NCI-H2107 treated with DMSO at 0.1 percent for 48 hours (cell line): ENCODE data around the gene CRYBA1.
"Not testable (repeated sequence)": the region's sequence is repeated elsewhere in the genome, so short reads cannot be mapped to it uniquely, and the experiment has no call there.

Experiments
- DNase-seq: peaks from one replicate; lab custom pipeline; 2025; ENCODE audit not compliant: unreplicated experiment; lab: John Stamatoyannopoulos, UW

The CRYBA1 gene

DNA sequence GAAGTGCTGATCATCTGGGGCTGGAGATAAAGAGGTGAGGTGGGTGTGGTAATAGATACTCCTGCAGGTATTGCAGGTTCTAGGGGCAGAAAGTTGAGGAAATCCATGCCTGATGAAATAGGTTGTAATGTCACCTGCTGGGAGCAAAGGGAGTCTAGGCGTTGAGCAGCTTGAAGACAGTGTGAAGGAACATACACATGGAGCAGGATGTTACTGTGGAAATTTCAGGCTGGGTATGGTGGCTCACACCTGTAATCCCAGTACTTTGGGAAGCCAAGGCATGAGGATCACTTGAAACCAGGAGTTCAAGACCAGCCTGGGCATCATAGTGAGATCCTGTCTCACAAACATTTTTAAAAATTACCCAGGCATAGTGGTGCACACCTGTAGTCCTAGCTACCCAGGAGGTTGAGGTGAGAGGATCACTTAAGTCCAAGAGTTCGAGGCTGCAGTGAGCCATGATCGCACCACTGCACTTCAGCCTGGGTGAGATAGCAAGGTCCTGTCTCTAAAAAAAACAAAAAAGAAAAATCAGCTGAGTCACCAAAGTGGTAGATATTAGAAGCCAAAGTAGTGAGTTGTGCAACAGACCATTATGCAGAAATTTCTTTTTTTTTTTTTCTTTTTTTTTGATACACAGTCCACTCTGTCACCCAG is 9.1 kb upstream of the CRYBA1 start:
- no peak for DNase-seq

GRCh38 chr17:29238133-29238850 is 8.4 kb upstream of the CRYBA1 start:
- DNase-seq: no peak

DNA sequence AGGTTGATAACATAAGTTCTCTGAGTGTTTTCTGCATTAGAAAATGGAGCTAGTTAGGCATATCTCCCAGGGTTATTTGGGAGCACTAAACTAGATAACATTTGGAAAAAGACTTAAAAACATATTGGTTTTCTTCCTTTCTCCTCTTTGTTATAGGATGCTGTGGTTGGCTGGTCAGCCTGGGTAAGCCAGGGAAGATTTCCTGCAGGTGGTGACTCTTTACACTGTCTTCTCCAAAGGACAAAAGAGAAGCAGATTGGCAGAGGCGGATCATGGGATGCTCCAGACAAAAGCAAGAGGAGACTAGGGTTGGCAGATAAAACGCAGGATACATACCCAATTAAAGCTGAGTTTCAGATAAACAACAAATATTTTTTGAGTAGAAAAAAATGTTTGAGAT is 6.2 kb upstream of the CRYBA1 start:
- no peak for DNase-seq

DNA sequence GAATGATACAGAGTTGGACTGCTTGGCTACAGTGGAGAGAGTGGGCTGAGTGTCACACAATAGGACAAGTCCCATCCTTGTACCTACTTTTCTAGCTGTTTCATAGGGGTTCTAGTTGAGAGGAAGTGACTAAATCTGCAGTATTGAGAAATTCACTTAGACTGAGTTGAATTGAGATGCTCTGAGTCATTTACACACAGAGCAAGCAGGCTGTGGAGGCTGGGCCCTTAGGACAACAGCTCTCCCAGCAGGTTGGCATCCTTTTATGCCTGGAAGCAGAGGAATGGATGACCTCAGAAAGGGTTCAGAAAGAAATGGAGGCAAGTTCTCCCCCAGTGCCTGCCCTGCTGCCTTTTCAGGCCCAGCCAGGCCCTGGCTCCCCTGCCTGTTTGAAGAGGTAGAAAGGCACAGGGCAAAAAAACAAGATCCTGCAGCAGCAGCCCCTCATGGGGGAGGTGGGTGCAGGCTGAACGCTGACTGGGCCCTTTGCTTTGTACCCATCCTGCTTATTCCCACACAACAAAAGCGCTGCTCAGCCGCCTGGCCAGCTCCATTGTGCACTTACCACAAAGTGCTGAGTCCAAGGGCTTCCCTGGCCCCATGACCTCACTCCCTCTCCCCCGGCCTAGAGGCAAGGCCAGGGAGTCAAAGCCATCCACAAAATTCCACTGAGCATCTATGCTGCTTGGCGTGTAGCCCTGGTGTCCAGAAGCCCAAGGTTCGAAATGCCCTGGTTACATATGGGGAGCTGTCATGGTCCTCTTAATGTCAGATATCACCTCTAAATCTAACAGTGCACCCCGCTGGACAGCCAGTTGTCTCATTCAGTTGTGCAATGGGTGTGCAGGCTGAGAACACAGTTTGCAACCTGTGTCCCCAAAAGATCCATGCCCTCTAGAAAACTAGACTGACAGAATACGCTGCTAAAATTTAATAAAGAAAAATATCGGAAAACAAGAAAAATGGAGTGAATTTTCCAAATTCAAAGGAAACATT is 5.4 kb upstream of the CRYBA1 start:
- DNase-seq: no peak

DNA sequence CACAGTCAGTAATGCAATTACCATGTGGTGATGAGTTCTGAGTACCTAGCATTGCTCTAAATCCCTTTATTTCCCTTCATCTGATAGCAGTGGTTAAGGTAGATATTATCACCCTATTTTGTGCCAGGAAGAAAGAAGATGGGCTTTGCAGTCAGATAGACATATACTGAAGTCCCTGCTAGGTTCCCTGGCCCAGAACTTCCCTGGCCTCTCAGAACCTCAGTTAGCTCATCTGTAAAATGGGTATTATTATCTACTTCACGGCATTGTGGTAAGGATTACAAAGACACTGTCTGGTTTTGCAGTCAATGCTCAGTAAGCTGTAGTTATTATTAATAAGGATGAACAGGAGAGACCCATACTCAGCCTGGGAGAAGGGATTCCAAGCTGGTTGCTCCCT is 4.6 kb upstream of the CRYBA1 start:
- DNase-seq: no peak

- no peak for DNase-seq
These were observed 3.9 kb upstream of the CRYBA1 start for GRCh38 chr17:29242790-29243189.

DNA sequence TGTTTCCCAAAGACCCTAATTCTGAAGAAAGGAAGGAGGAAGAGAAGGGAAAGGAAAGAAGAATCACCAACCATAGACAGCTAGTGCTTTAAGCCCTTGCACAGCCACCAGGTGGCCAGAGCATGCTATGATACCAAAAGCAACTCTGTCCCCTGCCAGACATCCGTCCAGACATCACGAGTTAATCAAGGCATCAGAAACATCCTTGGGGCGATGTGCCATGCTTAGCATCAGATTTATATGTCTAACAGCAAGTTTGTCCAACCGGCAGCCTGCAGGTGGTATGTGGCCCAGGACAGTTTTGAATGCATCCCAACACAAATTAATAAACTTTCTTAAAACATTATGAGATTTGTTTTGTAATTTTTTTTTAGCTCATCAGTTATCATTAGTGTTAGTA is 2.9 kb upstream of the CRYBA1 start:
- no peak for DNase-seq

- no peak for DNase-seq
These were observed 1.3 kb upstream of the CRYBA1 start for GRCh38 chr17:29245401-29245800.

GRCh38 chr17:29247219-29247618 is 560 bp downstream of the CRYBA1 start:
- no peak for DNase-seq

GRCh38 chr17:29248845-29249244 is 2.2 kb downstream of the CRYBA1 start:
- no peak for DNase-seq

- DNase-seq: no peak
These were observed 4.0 kb downstream of the CRYBA1 start for GRCh38 chr17:29250666-29251065.

DNA sequence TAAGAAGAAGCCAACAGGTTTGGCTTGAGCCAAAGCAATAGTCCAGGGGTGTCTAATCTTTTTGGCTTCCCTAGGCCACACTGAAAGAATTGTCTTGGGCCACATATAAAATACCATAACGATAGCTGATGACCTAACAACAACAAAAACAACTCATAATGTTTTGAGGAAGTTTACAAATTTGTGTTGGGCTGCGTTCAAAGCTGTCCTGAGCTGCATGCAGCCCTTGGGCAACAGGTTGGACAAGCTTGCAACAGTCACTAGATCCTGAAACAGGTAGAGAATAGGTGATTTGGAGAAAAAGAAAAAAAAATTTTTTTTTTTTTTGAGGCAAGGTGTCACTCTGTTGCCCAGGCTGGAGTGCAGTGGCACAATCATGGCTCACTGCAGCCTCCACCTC is 4.5 kb downstream of the CRYBA1 start:
- DNase-seq: no peak

- no peak for DNase-seq
These were observed 5.6 kb downstream of the CRYBA1 start for GRCh38 chr17:29252101-29252791.

DNA sequence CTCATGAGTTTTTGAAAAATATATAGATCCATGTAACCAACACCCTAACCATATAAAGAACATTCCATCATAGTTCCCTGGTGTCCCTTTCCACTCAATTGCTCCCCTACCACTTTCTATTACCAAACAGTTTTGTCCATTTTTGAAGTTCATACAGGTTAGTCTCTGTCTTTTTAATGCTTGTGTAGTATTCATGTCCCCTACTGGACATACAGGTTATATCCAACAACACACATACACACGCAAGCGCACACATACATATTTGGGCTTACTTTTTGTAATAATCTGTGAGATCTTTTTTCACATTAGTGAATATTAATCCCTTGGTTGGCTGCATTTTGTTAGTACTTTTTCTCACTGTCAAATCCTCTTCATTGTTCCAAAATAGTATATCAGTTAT is 6.4 kb downstream of the CRYBA1 start:
- DNase-seq: no peak

DNA sequence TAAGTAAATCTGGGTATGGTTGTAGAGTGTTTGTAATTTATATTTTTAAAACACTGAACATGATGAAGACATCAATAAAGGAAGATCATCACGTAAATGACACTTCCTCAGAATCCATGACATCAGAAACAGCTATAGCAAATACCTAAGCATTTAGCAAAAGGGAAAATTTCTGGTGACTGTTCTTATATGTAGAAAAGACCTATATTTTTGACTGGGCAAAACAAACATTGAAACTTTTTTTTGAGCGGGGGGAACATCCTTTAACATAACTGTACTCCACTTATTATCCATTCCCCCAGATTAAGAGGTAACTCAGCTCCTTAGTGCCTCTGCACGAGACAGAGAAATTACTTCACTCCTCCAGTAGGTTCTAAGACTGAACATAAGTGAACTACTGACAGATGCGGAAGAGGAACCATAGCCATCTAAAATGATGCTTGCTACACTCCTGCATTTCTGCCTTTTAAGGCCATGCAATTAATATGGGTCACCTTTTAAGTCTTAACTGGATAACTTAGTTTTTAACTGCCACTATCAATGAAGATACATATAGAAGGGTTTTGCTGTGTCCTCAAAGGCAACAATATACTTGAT is 9.4 kb downstream of the CRYBA1 start:
- DNase-seq: no peak

DNA sequence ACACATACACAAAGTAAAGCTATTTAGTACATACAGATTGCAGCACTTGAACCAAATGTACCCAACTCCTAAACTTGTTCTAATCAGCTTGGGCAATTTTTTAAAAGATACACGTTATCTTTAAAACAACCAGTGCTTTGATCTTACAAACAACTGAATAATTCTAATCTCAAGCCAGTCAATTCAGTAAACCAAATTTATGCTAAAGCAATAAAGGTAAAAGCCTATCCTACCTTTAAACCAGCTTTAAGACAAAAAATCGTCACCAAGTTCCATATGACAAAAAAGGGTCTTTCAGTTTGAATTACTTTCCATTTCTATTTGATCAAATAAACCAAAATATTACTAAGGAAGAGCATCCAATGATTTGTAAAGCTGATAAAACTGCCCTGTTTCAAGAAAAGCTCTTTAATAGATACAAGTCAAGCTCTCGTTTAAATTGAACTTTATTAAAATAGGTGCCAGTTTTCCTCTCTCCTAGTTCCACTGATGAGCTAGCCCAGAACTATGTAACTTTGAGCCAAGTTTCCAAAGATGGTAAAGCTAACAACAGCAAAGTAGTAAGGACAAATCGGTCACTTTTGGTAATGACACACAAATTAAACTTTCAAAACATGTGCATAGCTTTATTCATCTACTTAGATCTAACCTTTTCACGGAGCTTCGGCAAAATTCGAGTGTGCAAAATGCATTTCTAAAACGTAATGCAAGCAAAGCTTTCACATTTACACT is 10.2 kb downstream of the CRYBA1 start:
- DNase-seq: no peak

DNA sequence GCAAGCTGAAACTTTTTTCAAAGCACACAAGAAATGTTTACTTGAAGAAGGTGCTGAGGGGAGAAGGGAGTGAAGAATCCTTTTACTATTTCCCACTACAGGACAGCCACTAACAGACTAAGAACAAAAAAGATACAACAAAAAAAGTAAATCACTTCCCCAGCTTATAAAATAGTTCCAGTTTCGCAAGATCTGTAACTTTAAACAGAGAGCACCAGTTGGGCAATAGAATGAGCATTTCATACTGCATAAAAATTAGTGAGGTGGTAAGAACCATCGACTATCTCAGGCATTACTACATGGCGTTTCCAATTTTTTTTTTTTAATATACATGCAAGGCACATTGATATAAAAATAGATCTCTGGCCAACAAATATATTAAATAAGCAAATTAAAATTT is 11.1 kb downstream of the CRYBA1 start:
- no peak for DNase-seq

DNA sequence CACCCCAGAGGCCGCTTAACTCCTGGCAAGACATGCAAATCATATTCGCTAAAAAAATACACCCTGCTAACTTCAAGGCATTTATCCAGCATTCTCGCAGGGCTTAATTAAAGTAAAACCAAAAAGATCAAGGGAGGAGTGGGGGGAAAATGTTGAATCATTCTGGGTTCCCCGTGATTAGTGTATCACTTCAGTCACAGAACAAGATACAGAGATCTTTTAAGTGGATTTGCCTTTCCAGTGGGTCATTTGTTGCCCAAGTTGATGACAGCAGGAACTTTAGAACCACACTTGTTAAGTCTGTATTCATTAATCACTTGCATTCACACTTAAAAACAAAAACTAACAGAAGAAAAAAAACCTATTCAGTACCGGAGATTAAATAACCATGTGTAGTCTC is 17.3 kb downstream of the CRYBA1 start:
- no peak for DNase-seq

- not testable (repeated sequence) for DNase-seq
These were observed 25.3 kb downstream of the CRYBA1 start for GRCh38 chr17:29271980-29272379.

DNA sequence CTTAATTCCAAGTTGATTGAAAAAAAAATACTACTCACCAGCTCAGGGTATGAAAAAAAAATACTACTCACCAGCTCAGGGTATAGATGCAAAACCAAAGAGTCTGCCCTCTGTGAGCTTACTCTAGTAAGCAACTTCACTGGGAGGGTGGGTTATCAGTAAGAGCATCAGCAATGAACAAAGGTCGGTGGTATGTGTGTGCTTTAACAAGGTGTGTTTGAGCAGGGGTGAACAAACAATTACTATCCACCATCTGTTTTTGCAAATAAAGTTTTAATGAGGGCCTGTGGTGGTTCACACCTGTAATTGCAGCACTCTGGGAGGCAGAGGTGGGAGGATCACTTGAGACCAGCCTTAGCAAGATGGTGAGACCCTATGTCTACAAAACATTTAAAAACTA is 27.3 kb downstream of the CRYBA1 start:
- DNase-seq: no peak
